ENCODE measurements around the gene CADM4. TPM values are rescaled to one million over a fixed set of nuclear protein-coding genes. Genes with fewer than 3 reads are reported as not detected.

The CADM4 gene
- total RNA-seq, 1 experiment from 2014 or later = 28.7 TPM

DNA sequence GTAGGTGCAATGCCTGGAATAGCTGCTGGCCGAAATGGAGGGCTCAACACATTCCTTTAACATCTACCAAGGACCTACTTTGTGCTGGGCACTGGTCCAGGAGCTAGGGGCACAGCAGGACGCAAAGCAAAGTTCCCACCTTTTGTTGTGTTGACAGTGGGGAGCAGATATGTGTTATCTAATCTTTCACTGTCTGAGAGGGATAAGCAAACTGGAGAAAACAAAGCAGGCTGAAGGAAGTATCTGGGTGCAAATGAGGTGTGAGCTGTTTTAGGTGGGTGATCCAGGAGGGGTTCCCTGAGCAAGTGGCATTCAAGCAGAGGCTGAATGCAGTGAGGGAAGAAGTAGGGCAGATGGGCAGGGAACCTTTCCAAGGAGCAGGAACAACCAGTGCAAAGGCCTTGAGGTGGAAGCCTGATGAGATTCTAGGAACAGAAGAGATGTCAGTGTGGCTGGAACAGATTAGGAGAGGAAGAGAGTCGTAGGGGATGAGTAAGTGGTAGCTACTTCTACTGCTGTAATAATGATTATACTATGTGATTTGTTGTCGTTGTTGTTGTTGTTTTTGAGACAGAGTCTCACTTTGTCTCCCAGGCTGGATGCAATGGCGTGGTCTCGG, 32.5 kb upstream of the CADM4 start (continued):
- TF ChIP-seq, protein P1, sequence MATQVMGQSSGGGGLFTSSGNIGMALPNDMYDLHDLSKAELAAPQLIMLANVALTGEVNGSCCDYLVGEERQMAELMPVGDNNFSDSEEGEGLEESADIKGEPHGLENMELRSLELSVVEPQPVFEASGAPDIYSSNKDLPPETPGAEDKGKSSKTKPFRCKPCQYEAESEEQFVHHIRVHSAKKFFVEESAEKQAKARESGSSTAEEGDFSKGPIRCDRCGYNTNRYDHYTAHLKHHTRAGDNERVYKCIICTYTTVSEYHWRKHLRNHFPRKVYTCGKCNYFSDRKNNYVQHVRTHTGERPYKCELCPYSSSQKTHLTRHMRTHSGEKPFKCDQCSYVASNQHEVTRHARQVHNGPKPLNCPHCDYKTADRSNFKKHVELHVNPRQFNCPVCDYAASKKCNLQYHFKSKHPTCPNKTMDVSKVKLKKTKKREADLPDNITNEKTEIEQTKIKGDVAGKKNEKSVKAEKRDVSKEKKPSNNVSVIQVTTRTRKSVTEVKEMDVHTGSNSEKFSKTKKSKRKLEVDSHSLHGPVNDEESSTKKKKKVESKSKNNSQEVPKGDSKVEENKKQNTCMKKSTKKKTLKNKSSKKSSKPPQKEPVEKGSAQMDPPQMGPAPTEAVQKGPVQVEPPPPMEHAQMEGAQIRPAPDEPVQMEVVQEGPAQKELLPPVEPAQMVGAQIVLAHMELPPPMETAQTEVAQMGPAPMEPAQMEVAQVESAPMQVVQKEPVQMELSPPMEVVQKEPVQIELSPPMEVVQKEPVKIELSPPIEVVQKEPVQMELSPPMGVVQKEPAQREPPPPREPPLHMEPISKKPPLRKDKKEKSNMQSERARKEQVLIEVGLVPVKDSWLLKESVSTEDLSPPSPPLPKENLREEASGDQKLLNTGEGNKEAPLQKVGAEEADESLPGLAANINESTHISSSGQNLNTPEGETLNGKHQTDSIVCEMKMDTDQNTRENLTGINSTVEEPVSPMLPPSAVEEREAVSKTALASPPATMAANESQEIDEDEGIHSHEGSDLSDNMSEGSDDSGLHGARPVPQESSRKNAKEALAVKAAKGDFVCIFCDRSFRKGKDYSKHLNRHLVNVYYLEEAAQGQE (IDR thresholded peaks at IDR 0.05; ENCODE audit: low read depth) = no peak
- TF ChIP-seq SRF (IDR thresholded peaks at IDR 0.05; ENCODE audit: low read depth) (no peak), POLR2A (IDR thresholded peaks at IDR 0.05; ENCODE audit: borderline replicate concordance, extremely low read depth, insufficient read depth, insufficient read length) (no peak), EZH2 (IDR thresholded peaks at IDR 0.05) (no peak), CBX3 (IDR thresholded peaks at IDR 0.05; ENCODE audit: low read depth) (no peak), YY1 (IDR thresholded peaks at IDR 0.05; ENCODE audit: extremely low read depth, insufficient replicate concordance, low read depth, low read length) (no peak), SP1 (IDR thresholded peaks at IDR 0.05; ENCODE audit: low read depth) (no peak), TCF7L2 (IDR thresholded peaks at IDR 0.05; ENCODE audit: borderline replicate concordance, extremely low read depth, insufficient read depth, insufficient read length) (no peak)
- TF ChIP-seq, protein P2, sequence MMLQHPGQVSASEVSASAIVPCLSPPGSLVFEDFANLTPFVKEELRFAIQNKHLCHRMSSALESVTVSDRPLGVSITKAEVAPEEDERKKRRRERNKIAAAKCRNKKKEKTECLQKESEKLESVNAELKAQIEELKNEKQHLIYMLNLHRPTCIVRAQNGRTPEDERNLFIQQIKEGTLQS (IDR thresholded peaks at IDR 0.05) = no peak
